Lung (tissue), 12 donors: ENCODE data around the gene MIPEP. TPM values are rescaled to one million over a fixed set of nuclear protein-coding genes. Genes with fewer than 3 reads are reported as not detected.

Experiments used
- ATAC-seq: fragments of 200-7000 bp; cut with Tn5 transposase; one replicate; pipeline ENCODE4 v1.9.1; 2020; ENCODE audit warnings: moderate number of reproducible peaks; ENCODE audit not compliant: insufficient read depth, low FRiP score
- DNase-seq, 3 donors: peaks; one replicate each; pipeline ENCODE4 v3.0.0-alpha.2; 2013 to 2017
- H3K27ac ChIP-seq, 2 donors: one replicate each; pipeline ENCODE4 v1.5.1; 2013; ENCODE audit warnings: mild to moderate bottlenecking in 2 of 2, moderate library complexity in 2 of 2, control low read depth in 1 of 2, inconsistent platforms in 1 of 2, low read depth in 1 of 2, low read length in 1 of 2
- H3K27me3 ChIP-seq, 3 donors: one replicate each; pipeline ENCODE4 v1.5.1; 2013; ENCODE audit warnings: low read length in 2 of 3; ENCODE audit not compliant: control insufficient read depth in 3 of 3, insufficient read depth in 3 of 3
- H3K36me3 ChIP-seq, 4 donors: one replicate each; pipeline ENCODE4 v1.5.1; 2013; ENCODE audit warnings: low read length in 4 of 4, mild to moderate bottlenecking in 1 of 4, moderate library complexity in 1 of 4; ENCODE audit not compliant: control insufficient read depth in 4 of 4, insufficient read depth in 4 of 4
- H3K4me1 ChIP-seq, 5 donors: one replicate each; pipeline ENCODE4 v1.5.1; 2013; ENCODE audit warnings: low read length in 5 of 5, mild to moderate bottlenecking in 2 of 5, moderate library complexity in 1 of 5; ENCODE audit not compliant: control insufficient read depth in 5 of 5, insufficient read depth in 5 of 5
- H3K4me3 ChIP-seq: one replicate; pipeline ENCODE4 v1.5.1; 2013; ENCODE audit warnings: mild to moderate bottlenecking, control low read depth, moderate library complexity
- H3K9ac ChIP-seq, 2 donors: one replicate each; pipeline ENCODE4 v1.5.1; 2013; ENCODE audit warnings: low read length in 2 of 2, control low read depth in 1 of 2; ENCODE audit not compliant: insufficient read depth in 1 of 2
- H3K9me3 ChIP-seq, 4 donors: one replicate each; pipeline ENCODE4 v1.5.1; 2013; ENCODE audit warnings: low read length in 3 of 4, mild to moderate bottlenecking in 1 of 4, moderate library complexity in 1 of 4; ENCODE audit not compliant: control insufficient read depth in 4 of 4, insufficient read depth in 3 of 4
- CTCF ChIP-seq: IDR thresholded peaks from 2 replicates; pipeline ENCODE4 v1.5.1; 2012; ENCODE audit warnings: mild to moderate bottlenecking; ENCODE audit errors: control extremely low read depth, extremely low read depth
- WGBS, 2 donors: extraction: QIAGEN DNeasy Blood & Tissue Kit; methylation state at CpG; one replicate each; pipeline ENCODE4 v1.1.7; 2013; 5-methylcytosine and 5-hydroxymethylcytosine counted together
- polyA plus RNA-seq, 2 donors: library from polyadenylated mRNA; stranded (reverse); fragments of 200-250 nt; gene quantifications; one replicate each; pipeline ENCODE4 v1.2.1, GENCODE V29; 2013
- total RNA-seq, 2 donors: library from RNA; depleted of rRNA in 1 of 2; stranded (reverse); fragments of >200 nt in 1 of 2; gene quantifications; one replicate each; pipeline ENCODE4 v1.2.1, GENCODE V29; 2014 to 2021
- donor health status: control.
- donor health status: control.
- donor health status: Bipolar disorder and iron deficiency.
- donor health status: healthy.
- donor health status: DM: yes; HTN: yes; CAD: no.

MIPEP gene
- total and polyA plus RNA-seq, 4 donors = 12.9 to 35.1 (median 25.3) TPM

GRCh38 chr13:23856008-23856750, 33.0 kb downstream of the MIPEP start:
- Histone ChIP-seq H3K27me3 (no peaks in the 10 kb centered on the region), H3K27ac (no peak overlapping the region), H3K9ac (no peak overlapping the region), H3K9me3 (no peaks in the 10 kb centered on the region), H3K4me1 (peaks cover 0 to 1% (median 0%) of the 10 kb centered on the region in 5 donors), H3K4me3 (no peak overlapping the region), H3K36me3 (peaks cover 3 to 12% (median 5%) of the 10 kb centered on the region in 4 donors)
- 86 to 93% methylated on average over 5 of the region's 5 CpGs for WGBS, 2 donors
- no peak for TF ChIP-seq CTCF
- no peak for DNase-seq
- no peak for ATAC-seq

DNA sequence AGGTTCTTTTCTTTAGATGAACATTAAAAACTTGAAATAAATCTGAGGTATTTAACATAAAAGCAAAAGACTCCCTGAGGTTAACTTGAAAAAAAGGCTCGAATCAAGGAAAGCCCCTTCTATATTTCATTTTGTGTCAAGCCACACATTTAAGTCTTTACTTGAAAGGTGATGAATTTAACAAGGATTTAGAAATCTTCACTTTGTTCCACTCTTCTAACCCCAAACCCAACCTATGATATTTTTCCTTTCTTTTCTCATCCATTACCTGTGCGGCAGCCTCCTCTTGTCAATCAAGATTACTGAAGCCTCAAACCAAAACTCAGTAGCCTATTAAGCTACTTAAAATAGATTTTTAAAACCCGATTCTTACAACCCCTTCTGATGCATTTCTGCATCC, 33.8 kb downstream of the MIPEP start:
- no peak overlapping the region for H3K9ac ChIP-seq
- no peak for DNase-seq
- peaks cover 2 to 7% (median 5%) of the 10 kb centered on the region in 4 donors for H3K36me3 ChIP-seq
- no peak for ATAC-seq
- no peaks in the 10 kb centered on the region for H3K9me3 ChIP-seq
- H3K27me3 ChIP-seq = no peaks in the 10 kb centered on the region
- no peak overlapping the region for H3K4me3 ChIP-seq
- no peak for TF ChIP-seq CTCF
- WGBS, 2 donors = 94 to 95% methylated on average over 3 of the region's 3 CpGs
- no peak overlapping the region for H3K27ac ChIP-seq
- peaks cover 0 to 3% (median 0%) of the 10 kb centered on the region in 5 donors for H3K4me1 ChIP-seq

- DNase-seq = no peak
- H3K27me3 ChIP-seq = no peaks in the 10 kb centered on the region
- H3K9ac ChIP-seq = no peak overlapping the region
- no peak overlapping the region for H3K4me3 ChIP-seq
- peaks cover 0 to 6% (median 0%) of the 10 kb centered on the region in 5 donors for H3K4me1 ChIP-seq
- 50 to 86% methylated on average over 2 of the region's 2 CpGs for WGBS, 2 donors
- ATAC-seq = no peak
- TF ChIP-seq CTCF = no peak
- H3K36me3 ChIP-seq = peaks cover 2 to 13% (median 4%) of the 10 kb centered on the region in 4 donors
- H3K27ac ChIP-seq = no peak overlapping the region
- H3K9me3 ChIP-seq = no peaks in the 10 kb centered on the region
Measured at GRCh38 chr13:23852351-23852750, 36.8 kb downstream of the MIPEP start.
